Measurements from ENCODE around the gene ZNF692. TPM values are rescaled to one million over a fixed set of nuclear protein-coding genes. Genes with fewer than 3 reads are reported as not detected.
A peak's percentile ranks its signal among the peaks of the same experiment; 100 is the strongest.

The ZNF692 gene
- total RNA-seq, 4 donors from 2014 or later = 35.7 to 67.9 (median 40.7) TPM

GRCh38 chr1:248812736-248813425, 46.0 kb downstream of the ZNF692 start:
- peaks cover 18 to 70% (median 30%) of the 10 kb centered on the region in 3 donors for H3K36me3 ChIP-seq
- no peaks in the 10 kb centered on the region for H3K27me3 ChIP-seq
- DNase-seq = no peak

GRCh38 chr1:248811514-248812490, 47.1 kb downstream of the ZNF692 start:
- DNase-seq = no peak
- H3K27me3 ChIP-seq = no peaks in the 10 kb centered on the region
- 57 to 76% methylated on average over 19 to 31 of the region's 57 CpGs for WGBS, 2 donors
- H3K27ac ChIP-seq = peak overlapping the region in 2 of 4 donors; percentile 12 to 42
- H3K36me3 ChIP-seq = peaks cover 18 to 59% (median 30%) of the 10 kb centered on the region in 3 donors
- no peaks in the 10 kb centered on the region for H3K9me3 ChIP-seq
- H3K4me1 ChIP-seq = peaks cover 14 to 33% (median 14%) of the 10 kb centered on the region in 3 donors
- TF ChIP-seq POLR2A (IDR thresholded peaks at IDR 0.05) = no peak
- TF ChIP-seq, protein P1, sequence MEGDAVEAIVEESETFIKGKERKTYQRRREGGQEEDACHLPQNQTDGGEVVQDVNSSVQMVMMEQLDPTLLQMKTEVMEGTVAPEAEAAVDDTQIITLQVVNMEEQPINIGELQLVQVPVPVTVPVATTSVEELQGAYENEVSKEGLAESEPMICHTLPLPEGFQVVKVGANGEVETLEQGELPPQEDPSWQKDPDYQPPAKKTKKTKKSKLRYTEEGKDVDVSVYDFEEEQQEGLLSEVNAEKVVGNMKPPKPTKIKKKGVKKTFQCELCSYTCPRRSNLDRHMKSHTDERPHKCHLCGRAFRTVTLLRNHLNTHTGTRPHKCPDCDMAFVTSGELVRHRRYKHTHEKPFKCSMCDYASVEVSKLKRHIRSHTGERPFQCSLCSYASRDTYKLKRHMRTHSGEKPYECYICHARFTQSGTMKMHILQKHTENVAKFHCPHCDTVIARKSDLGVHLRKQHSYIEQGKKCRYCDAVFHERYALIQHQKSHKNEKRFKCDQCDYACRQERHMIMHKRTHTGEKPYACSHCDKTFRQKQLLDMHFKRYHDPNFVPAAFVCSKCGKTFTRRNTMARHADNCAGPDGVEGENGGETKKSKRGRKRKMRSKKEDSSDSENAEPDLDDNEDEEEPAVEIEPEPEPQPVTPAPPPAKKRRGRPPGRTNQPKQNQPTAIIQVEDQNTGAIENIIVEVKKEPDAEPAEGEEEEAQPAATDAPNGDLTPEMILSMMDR (IDR thresholded peaks at IDR 0.05) = peak in 1 of 6 experiments; percentile 35
- H3K4me3 ChIP-seq = no peak overlapping the region
- intact Hi-C loops (cut with DNase I) = no loop called here

More at GRCh38 chr1:248812736-248813425, 46.0 kb downstream of the ZNF692 start:
- Histone ChIP-seq H3K4me1 (peaks cover 14 to 33% (median 14%) of the 10 kb centered on the region in 3 donors), H3K27ac (no peak overlapping the region), H3K9me3 (no peaks in the 10 kb centered on the region), H3K4me3 (no peak overlapping the region)
- intact Hi-C loops (cut with DNase I) = no loop called here
- TF ChIP-seq, protein P1 (IDR thresholded peaks at IDR 0.05) = no peak
- no peak for TF ChIP-seq POLR2A (IDR thresholded peaks at IDR 0.05)
- 93 to 95% methylated on average over 13 of the region's 23 CpGs for WGBS, 2 donors

- no peak for DNase-seq
- H3K36me3 ChIP-seq = peaks cover 18 to 51% (median 26%) of the 10 kb centered on the region in 3 donors
Observed at GRCh38 chr1:248810727-248811513, 48.0 kb downstream of the ZNF692 start.

DNA sequence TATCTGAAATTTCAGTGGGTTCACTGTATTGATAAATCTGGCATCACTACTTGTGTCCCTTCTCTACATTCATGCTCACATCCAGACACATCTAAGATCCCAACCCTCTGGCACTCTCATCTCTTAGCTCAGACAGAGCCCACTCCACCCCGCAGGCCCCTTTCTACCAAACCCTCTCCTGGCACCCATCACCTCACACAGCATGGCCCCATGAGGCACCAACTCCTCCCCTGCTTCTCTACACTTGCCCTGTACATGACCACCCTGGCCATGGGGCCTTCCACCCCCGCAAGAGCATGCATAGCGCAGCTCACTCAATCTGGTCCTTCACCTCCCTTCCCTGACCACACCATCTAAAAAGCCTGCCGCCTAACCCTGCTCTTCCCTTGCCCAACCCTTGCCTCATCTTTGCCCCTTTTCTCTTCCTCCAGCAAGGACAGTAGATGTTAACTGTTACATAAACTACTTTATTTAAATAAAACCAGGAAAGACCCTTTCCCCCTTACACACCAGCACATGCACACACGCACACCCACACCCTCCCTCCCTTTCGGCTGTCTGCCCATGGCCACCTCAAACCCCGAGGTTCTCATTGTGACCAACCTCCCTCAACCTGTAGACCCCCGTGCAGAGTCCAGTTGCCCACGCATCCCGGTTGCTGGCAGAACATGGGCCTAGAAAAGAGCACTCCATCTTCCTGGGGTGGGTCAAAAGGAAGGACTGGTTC, 48.7 kb downstream of the ZNF692 start:
- TF ChIP-seq, protein P1 (IDR thresholded peaks at IDR 0.05) = no peak
- no peak for TF ChIP-seq POLR2A (IDR thresholded peaks at IDR 0.05)
- DNase-seq = no peak
- Histone ChIP-seq H3K9me3 (no peaks in the 10 kb centered on the region), H3K4me1 (peaks cover 14 to 39% (median 14%) of the 10 kb centered on the region in 3 donors), H3K4me3 (no peak overlapping the region), H3K27me3 (no peaks in the 10 kb centered on the region), H3K27ac (peak overlapping the region in 1 of 4 donors; percentile 42), H3K36me3 (peaks cover 18 to 43% (median 18%) of the 10 kb centered on the region in 3 donors)
- intact Hi-C loops (cut with DNase I) = no loop called here
- 60 to 91% methylated on average over 7 to 10 of the region's 10 CpGs for WGBS, 2 donors

More at GRCh38 chr1:248810727-248811513, 48.0 kb downstream of the ZNF692 start:
- no peaks in the 10 kb centered on the region for H3K27me3 ChIP-seq
- H3K4me3 ChIP-seq = no peak overlapping the region
- TF ChIP-seq POLR2A (IDR thresholded peaks at IDR 0.05) = no peak
- TF ChIP-seq, protein P1 (IDR thresholded peaks at IDR 0.05) = no peak
- H3K9me3 ChIP-seq = no peaks in the 10 kb centered on the region
- peaks cover 14 to 39% (median 14%) of the 10 kb centered on the region in 3 donors for H3K4me1 ChIP-seq
- intact Hi-C loops (cut with DNase I) = no loop called here
- 41 to 48% methylated on average over 9 to 11 of the region's 12 CpGs for WGBS, 2 donors
- H3K27ac ChIP-seq = peak overlapping the region in 2 of 4 donors; percentile 34 to 42

Data from esophagus squamous epithelium (tissue), 5 donors.